K562 (cell line): ENCODE measurements around the gene TXNRD2. TPM values are rescaled to one million over a fixed set of nuclear protein-coding genes. Genes with fewer than 3 reads are reported as not detected.

ENCODE experiments used
- AFF4 ChIP-seq: sonication (generic); formaldehyde crosslinking; IDR thresholded peaks from 2 replicates; pipeline ENCODE4 v1.8.0; 2023; ENCODE audit warnings: mild to moderate bottlenecking, missing genetic modification reagents
- BCOR ChIP-seq: fragments of 450-650 bp; IDR thresholded peaks from 2 replicates; pipeline ENCODE4 v1.6.1; 2016
- EP400 ChIP-seq: fragments of 450-650 bp; IDR thresholded peaks from 2 replicates; pipeline ENCODE4 v1.6.1; 2017; ENCODE audit warnings: antibody characterized with exemption, mild to moderate bottlenecking, moderate library complexity
- FOS ChIP-seq: IDR thresholded peaks from 3 replicates; pipeline ENCODE4 v1.6.1; 2011; ENCODE audit not compliant: insufficient read length; ENCODE audit errors: extremely low read depth
- PCBP2 ChIP-seq: fragments of 200-400 bp; formaldehyde crosslinking; IDR thresholded peaks from 2 replicates; pipeline ENCODE4 v1.6.1; 2018; ENCODE audit warnings: low read length, low read depth, mild to moderate bottlenecking, moderate library complexity; ENCODE audit not compliant: poor library complexity, severe bottlenecking
- SMAD2 ChIP-seq: fragments of 150-350 bp; IDR thresholded peaks from 2 replicates; pipeline ENCODE4 v1.6.1; 2014; ENCODE audit warnings: low read depth, mild to moderate bottlenecking, low read length
- SNIP1 ChIP-seq: fragments of 450-650 bp; IDR thresholded peaks from 2 replicates; pipeline ENCODE4 v1.7.1; 2017; ENCODE audit warnings: low read depth, mild to moderate bottlenecking
- SRSF3 ChIP-seq: fragments of 200-400 bp; formaldehyde crosslinking; IDR thresholded peaks from 2 replicates; pipeline ENCODE4 v1.6.1; 2016; ENCODE audit warnings: mild to moderate bottlenecking, low read length, moderate library complexity; ENCODE audit not compliant: insufficient read depth
- XRCC3 ChIP-seq: fragments of 450-650 bp; IDR thresholded peaks from 2 replicates; pipeline ENCODE4 v1.6.1; 2017; ENCODE audit warnings: mild to moderate bottlenecking, moderate library complexity
- XRCC5 ChIP-seq: fragments of 200-400 bp; formaldehyde crosslinking; IDR thresholded peaks from 2 replicates; pipeline ENCODE4 v1.6.1; 2017; ENCODE audit warnings: low read depth, mild to moderate bottlenecking, low read length
- ZNF12 ChIP-seq: sonication (generic); formaldehyde crosslinking; IDR thresholded peaks from 2 replicates; pipeline ENCODE4 v1.4.0; 2020; ENCODE audit warnings: mild to moderate bottlenecking, missing genetic modification reagents
- ZNF134 ChIP-seq: fragments of 250-450 bp; sonication (Bioruptor Pico); conservative IDR thresholded peaks from 2 replicates; pipeline ENCODE4 v1.4.0; 2020
- ZNF239 ChIP-seq: fragments of 250-450 bp; sonication (Bioruptor Pico); IDR thresholded peaks from 2 replicates; pipeline ENCODE4 v1.4.0; 2020; ENCODE audit warnings: mild to moderate bottlenecking
- polyA plus RNA-seq, 8 experiments: library from polyadenylated mRNA; depleted of rRNA in 4 of 8; stranded (reverse) in 5 of 8; unstranded in 3 of 8; fragments of >200 nt; fragmentation: Nextera tagmentation in 2 of 8; fragmentation: Illumina TruSeq in 1 of 8; extraction: Ambion mirVana in 2 of 8; extraction: Trizol in 1 of 8; gene quantifications; 2 replicates each; pipeline versions ENCODE4 v1.2.1 to v1.2.3, GENCODE V29; 2011 to 2014; ENCODE audit warnings: inconsistent platforms in 1 of 8, missing spikeins in 1 of 8
- total RNA-seq, 7 experiments: library from RNA; depleted of rRNA in 6 of 7; stranded (reverse); fragments of >200 nt in 6 of 7; fragmentation: Illumina TruSeq in 2 of 7; extraction: Trizol in 2 of 7; gene quantifications; 2 replicates each; pipeline versions ENCODE4 v1.2.1 to v1.2.3, GENCODE V29; 2011 to 2021; ENCODE audit warnings: low replicate concordance in 1 of 7
- TF ChIP-seq, protein P1 (sequence below), 2 experiments: IDR thresholded peaks in 1 of 2; conservative IDR thresholded peaks in 1 of 2; 2 replicates each; pipeline ENCODE4 v1.6.1; 2016; ENCODE audit warnings: low read depth in 2 of 2, mild to moderate bottlenecking in 1 of 2, missing compliant biosample characterization in 1 of 2, missing genetic modification characterization in 1 of 2, moderate library complexity in 1 of 2
- TF ChIP-seq, protein P2 (sequence below): fragments of 200-800 bp; sonication (Bioruptor generic); IDR thresholded peaks from 2 replicates; pipeline ENCODE4 v1.6.1; 2017; ENCODE audit warnings: missing genetic modification characterization, missing compliant biosample characterization

Gene TXNRD2
- total and polyA plus RNA-seq, 9 of the 15 experiments (the other 6 are each of a cell fraction or from before 2014, with no cell fraction given): 3.3 to 80.2 (median 49.4) TPM

DNA sequence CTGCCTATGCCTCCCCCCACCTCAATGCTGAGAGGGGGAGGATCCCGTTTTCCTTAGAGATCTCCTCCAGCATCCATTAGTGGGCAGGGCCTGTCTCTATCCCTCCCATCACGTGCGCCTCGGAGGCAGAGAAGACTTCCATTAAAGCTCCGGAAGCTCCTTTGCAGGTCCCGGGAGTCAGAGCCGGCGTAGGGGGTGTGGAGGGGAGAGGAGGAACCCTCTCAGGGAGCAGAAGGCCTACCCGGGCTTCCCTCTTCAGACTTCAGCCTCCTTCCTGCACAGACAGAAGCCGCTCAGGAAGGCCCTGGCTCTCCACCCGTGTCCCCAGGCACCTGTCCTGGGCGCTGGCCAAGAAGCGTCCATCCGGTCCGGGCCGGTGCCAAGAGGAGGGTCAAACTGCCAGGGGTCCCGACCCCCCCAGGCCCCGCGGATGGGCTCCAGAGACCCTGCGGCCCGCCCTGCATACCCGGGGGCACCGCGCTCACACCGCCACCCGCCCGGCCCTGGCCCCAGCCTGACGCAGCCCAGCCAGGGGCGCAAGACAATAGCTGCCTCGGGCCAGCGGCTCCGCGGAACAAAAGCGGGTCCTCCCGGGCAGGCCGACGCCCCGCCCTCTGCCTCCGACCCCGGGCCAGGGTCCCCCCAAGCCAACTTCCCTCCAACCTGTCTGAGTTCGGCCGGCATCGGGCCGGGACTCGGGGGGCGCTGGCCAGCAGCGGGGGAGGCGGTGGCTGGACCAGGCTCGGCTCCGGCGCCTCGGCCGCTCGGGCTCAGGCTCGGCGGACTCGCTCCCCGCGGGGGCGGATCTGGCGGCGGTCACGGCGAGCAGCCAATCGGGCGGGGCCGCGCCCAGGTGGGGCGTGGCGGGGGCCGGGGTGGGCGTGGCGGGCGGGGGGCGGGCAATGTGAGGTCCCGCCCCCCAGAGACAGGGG lies 45.1 kb upstream of the TXNRD2 start (continued):
- TF ChIP-seq, protein P1, sequence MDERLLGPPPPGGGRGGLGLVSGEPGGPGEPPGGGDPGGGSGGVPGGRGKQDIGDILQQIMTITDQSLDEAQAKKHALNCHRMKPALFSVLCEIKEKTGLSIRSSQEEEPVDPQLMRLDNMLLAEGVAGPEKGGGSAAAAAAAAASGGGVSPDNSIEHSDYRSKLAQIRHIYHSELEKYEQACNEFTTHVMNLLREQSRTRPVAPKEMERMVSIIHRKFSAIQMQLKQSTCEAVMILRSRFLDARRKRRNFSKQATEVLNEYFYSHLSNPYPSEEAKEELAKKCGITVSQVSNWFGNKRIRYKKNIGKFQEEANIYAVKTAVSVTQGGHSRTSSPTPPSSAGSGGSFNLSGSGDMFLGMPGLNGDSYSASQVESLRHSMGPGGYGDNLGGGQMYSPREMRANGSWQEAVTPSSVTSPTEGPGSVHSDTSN (CRISPR knock-in tag; IDR thresholded peaks at IDR 0.05; ENCODE audit: low read depth): 0 out of 2 replicates have a peak, but pooled peaks have one; percentile 25
- TF ChIP-seq, protein P1 (tag; conservative IDR thresholded peaks at IDR 0.05; ENCODE audit: low read depth): no peak
- TF ChIP-seq PCBP2 (no peak), ZNF12 (CRISPR knock-in tag) (no peak), XRCC5 (no peak), ZNF239 (CRISPR knock-in tag) (no peak), BCOR (peak; percentile 41; the same call in 1 of the 2 replicates), ZNF134 (CRISPR knock-in tag) (no peak), SRSF3 (no peak), XRCC3 (no peak), EP400 (no peak), FOS (no peak), SNIP1 (no peak; the same call in 1 of the 2 replicates), SMAD2 (no peak), AFF4 (CRISPR knock-in tag) (no peak)
- TF ChIP-seq, protein P2, sequence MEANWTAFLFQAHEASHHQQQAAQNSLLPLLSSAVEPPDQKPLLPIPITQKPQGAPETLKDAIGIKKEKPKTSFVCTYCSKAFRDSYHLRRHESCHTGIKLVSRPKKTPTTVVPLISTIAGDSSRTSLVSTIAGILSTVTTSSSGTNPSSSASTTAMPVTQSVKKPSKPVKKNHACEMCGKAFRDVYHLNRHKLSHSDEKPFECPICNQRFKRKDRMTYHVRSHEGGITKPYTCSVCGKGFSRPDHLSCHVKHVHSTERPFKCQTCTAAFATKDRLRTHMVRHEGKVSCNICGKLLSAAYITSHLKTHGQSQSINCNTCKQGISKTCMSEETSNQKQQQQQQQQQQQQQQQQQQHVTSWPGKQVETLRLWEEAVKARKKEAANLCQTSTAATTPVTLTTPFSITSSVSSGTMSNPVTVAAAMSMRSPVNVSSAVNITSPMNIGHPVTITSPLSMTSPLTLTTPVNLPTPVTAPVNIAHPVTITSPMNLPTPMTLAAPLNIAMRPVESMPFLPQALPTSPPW: peak; percentile 93
